ENCODE measurements around the gene LOXL1.

The LOXL1 gene

DNA sequence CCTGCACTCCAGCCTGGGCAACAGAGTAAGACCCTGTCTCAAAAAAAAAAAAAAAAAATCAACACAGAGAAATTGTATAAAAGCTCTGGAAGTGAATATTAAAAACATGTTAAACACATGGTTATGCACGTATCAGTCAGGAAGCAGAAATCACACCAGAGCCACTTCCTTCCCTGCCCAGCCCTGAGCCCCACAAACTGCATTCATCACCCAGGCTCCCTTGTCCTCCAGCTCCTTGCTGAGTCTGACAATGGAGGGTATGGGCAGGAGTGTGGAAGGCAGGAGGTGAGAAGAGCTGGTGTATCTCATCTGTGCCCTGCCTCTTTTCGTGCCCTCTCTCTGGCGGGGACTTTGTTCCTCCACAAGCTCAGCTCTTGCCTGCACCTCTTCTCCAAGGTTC lies 12.1 kb upstream of the LOXL1 start:
- no peak for DNase-seq (ENCODE audit: low read depth)
- H3K4me3 ChIP-seq (ENCODE audit: control insufficient read depth, low read depth, low read length), result no peak overlapping the region
- TF ChIP-seq, protein P1, sequence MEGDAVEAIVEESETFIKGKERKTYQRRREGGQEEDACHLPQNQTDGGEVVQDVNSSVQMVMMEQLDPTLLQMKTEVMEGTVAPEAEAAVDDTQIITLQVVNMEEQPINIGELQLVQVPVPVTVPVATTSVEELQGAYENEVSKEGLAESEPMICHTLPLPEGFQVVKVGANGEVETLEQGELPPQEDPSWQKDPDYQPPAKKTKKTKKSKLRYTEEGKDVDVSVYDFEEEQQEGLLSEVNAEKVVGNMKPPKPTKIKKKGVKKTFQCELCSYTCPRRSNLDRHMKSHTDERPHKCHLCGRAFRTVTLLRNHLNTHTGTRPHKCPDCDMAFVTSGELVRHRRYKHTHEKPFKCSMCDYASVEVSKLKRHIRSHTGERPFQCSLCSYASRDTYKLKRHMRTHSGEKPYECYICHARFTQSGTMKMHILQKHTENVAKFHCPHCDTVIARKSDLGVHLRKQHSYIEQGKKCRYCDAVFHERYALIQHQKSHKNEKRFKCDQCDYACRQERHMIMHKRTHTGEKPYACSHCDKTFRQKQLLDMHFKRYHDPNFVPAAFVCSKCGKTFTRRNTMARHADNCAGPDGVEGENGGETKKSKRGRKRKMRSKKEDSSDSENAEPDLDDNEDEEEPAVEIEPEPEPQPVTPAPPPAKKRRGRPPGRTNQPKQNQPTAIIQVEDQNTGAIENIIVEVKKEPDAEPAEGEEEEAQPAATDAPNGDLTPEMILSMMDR (conservative IDR thresholded peaks at IDR 0.05; ENCODE audit: control insufficient read depth, insufficient read depth, low read depth, low read length), result no peak

- no peak overlapping the region for H3K4me3 ChIP-seq (ENCODE audit: control insufficient read depth, low read depth, low read length)
- no peak for DNase-seq (ENCODE audit: low read depth)
- TF ChIP-seq, protein P1 (conservative IDR thresholded peaks at IDR 0.05; ENCODE audit: control insufficient read depth, insufficient read depth, low read depth, low read length), result no peak
Measured at GRCh38 chr15:73915082-73915481, 11.2 kb upstream of the LOXL1 start.

GRCh38 chr15:73918784-73919183 lies 7.5 kb upstream of the LOXL1 start:
- TF ChIP-seq, protein P1 (conservative IDR thresholded peaks at IDR 0.05; ENCODE audit: control insufficient read depth, insufficient read depth, low read depth, low read length), result no peak
- DNase-seq (ENCODE audit: low read depth), result no peak
- no peak overlapping the region for H3K4me3 ChIP-seq (ENCODE audit: control insufficient read depth, low read depth, low read length)

GRCh38 chr15:73919706-73920105 lies 6.6 kb upstream of the LOXL1 start:
- TF ChIP-seq, protein P1 (conservative IDR thresholded peaks at IDR 0.05; ENCODE audit: control insufficient read depth, insufficient read depth, low read depth, low read length), result no peak
- no peak for DNase-seq (ENCODE audit: low read depth)
- H3K4me3 ChIP-seq (ENCODE audit: control insufficient read depth, low read depth, low read length), result no peak overlapping the region

DNA sequence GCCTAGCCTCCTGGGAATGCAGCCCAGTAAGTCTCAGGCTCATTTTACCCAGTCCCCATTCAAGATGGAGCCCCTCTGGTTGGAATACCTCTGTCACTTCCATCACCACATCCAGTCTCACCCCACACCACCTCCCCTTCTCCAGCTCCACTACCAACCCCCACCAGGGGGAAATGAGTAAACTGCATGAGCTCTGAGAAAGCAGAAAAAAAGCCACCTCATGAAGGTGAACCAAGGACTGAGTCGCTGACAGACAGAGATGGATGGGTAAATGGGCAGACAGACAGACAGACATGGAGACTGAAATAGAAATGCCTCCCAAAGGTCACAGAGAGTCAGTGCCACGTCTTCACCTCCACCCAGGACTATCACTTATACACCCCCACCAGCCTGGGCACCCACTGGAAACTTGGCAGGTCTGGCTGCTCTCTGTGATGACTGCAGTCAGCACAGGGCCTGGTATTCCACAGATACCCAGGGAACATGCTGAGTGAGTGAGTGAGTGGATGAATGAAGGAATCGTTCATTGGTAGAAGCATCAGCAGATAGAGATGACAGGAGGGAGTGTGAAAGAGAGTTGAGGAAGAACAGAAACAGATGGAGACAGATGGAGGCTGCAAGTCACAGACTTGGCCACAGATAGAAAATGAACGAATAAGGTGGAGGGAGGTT lies 4.9 kb upstream of the LOXL1 start:
- no peak for DNase-seq (ENCODE audit: low read depth)
- TF ChIP-seq, protein P1 (conservative IDR thresholded peaks at IDR 0.05; ENCODE audit: control insufficient read depth, insufficient read depth, low read depth, low read length), result no peak
- H3K4me3 ChIP-seq (ENCODE audit: control insufficient read depth, low read depth, low read length), result no peak overlapping the region

GRCh38 chr15:73922186-73923151 lies 3.8 kb upstream of the LOXL1 start:
- no peak overlapping the region for H3K4me3 ChIP-seq (ENCODE audit: control insufficient read depth, low read depth, low read length)
- peak; percentile 62 for DNase-seq (ENCODE audit: low read depth)

More at GRCh38 chr15:73922186-73923151, 3.8 kb upstream of the LOXL1 start:
- TF ChIP-seq, protein P1 (conservative IDR thresholded peaks at IDR 0.05; ENCODE audit: control insufficient read depth, insufficient read depth, low read depth, low read length), result no peak

All from fibroblast of mammary gland (primary cell).